Measurements from ENCODE around the gene HAS3.

HAS3 gene

GRCh38 chr16:69089091-69089910, 16.2 kb upstream of the HAS3 start:
- no peak for DNase-seq (ENCODE audit: low read depth, low spot score)

GRCh38 chr16:69093974-69094373, 11.5 kb upstream of the HAS3 start:
- no peak for DNase-seq (ENCODE audit: low read depth, low spot score)

GRCh38 chr16:69094501-69094900, 11.0 kb upstream of the HAS3 start:
- no peak for DNase-seq (ENCODE audit: low read depth, low spot score)

GRCh38 chr16:69095193-69095592, 10.3 kb upstream of the HAS3 start:
- no peak for DNase-seq (ENCODE audit: low read depth, low spot score)

GRCh38 chr16:69100071-69100691, 5.3 kb upstream of the HAS3 start:
- no peak for DNase-seq (ENCODE audit: low read depth, low spot score)

GRCh38 chr16:69106491-69107315, 1.2 kb downstream of the HAS3 start:
- DNase-seq (ENCODE audit: low read depth, low spot score) = no peak

- DNase-seq (ENCODE audit: low read depth, low spot score) = no peak
These were observed 2.0 kb downstream of the HAS3 start for GRCh38 chr16:69107316-69107962.

GRCh38 chr16:69108064-69108904, 2.8 kb downstream of the HAS3 start:
- no peak for DNase-seq (ENCODE audit: low read depth, low spot score)

- no peak for DNase-seq (ENCODE audit: low read depth, low spot score)
These were observed 3.4 kb downstream of the HAS3 start for GRCh38 chr16:69108905-69109252.

GRCh38 chr16:69109486-69110270, 4.2 kb downstream of the HAS3 start:
- DNase-seq (ENCODE audit: low read depth, low spot score) = no peak

- no peak for DNase-seq (ENCODE audit: low read depth, low spot score)
These were observed 5.0 kb downstream of the HAS3 start for GRCh38 chr16:69110406-69110805.

- no peak for DNase-seq (ENCODE audit: low read depth, low spot score)
These were observed 5.9 kb downstream of the HAS3 start for GRCh38 chr16:69111216-69111875.

GRCh38 chr16:69111876-69112230, 6.4 kb downstream of the HAS3 start:
- DNase-seq (ENCODE audit: low read depth, low spot score) = no peak

GRCh38 chr16:69112285-69113129, 7.1 kb downstream of the HAS3 start:
- no peak for DNase-seq (ENCODE audit: low read depth, low spot score)

GRCh38 chr16:69113216-69113615, 7.8 kb downstream of the HAS3 start:
- no peak for DNase-seq (ENCODE audit: low read depth, low spot score)

- no peak for DNase-seq (ENCODE audit: low read depth, low spot score)
These were observed 9.0 kb downstream of the HAS3 start for GRCh38 chr16:69114346-69114975.

GRCh38 chr16:69114976-69115355, 9.5 kb downstream of the HAS3 start:
- no peak for DNase-seq (ENCODE audit: low read depth, low spot score)

- no peak for DNase-seq (ENCODE audit: low read depth, low spot score)
These were observed 9.9 kb downstream of the HAS3 start for GRCh38 chr16:69115361-69115760.

Measured in activated naive CD8-positive, alpha-beta T cell treated with anti-CD3 and anti-CD28 coated beads, Interleukin-2, amount 50 U/mL, for 16 hours (primary cell).